ENCODE data around the gene TICRR.

Gene TICRR

DNA sequence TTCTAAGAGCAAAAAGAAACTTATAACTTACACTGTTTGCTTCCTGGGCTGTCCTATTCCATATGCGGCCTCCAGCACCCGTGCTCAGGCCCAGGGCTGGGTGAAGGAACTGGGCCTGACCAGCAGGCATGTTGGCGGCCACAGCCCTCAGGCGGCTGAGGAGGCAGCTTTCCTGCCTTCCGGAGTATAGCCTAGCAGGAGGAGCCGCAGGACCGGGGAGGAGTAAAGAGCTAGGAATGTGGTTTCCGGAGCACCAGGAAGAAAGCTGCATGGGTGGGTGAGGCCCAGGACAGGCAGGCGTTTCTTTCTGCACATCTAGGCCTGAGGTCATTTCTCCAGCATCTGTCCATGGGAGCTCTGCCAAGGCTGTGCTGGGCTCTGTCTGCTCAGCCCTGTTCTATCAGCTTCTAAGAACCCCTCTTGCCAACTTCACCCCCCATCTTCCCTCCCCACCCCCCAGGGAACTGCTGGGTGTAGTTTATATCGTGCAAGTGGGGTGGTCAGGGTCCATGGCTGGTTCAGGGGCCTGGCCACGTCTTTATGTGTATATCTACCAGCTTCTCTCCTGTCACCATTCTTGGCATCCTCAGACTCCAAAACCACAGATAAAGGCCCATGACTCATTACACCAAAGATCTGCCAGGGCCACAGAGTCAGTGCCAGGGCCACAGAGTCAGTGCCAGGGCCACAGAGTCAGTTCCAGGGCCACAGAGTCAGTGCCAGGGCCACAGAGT is 87.8 kb downstream of the TICRR start:
- ChIA-PET POLR2A (no interaction called here), CTCF (interaction anchor here (0.8 to 5.4 kb wide), 3 partner anchors 10 to 38 kb away, joined by 3 to 20 read pairs (median 6); no protein-coding TSS in a partner anchor)
- TF ChIP-seq, protein P1, sequence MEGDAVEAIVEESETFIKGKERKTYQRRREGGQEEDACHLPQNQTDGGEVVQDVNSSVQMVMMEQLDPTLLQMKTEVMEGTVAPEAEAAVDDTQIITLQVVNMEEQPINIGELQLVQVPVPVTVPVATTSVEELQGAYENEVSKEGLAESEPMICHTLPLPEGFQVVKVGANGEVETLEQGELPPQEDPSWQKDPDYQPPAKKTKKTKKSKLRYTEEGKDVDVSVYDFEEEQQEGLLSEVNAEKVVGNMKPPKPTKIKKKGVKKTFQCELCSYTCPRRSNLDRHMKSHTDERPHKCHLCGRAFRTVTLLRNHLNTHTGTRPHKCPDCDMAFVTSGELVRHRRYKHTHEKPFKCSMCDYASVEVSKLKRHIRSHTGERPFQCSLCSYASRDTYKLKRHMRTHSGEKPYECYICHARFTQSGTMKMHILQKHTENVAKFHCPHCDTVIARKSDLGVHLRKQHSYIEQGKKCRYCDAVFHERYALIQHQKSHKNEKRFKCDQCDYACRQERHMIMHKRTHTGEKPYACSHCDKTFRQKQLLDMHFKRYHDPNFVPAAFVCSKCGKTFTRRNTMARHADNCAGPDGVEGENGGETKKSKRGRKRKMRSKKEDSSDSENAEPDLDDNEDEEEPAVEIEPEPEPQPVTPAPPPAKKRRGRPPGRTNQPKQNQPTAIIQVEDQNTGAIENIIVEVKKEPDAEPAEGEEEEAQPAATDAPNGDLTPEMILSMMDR (IDR thresholded peaks at IDR 0.05; ENCODE audit: control extremely low read depth, extremely low read depth, low read depth, missing control alignments), result no peak
- no peak for DNase-seq (ENCODE audit: extremely low spot score)

DNA sequence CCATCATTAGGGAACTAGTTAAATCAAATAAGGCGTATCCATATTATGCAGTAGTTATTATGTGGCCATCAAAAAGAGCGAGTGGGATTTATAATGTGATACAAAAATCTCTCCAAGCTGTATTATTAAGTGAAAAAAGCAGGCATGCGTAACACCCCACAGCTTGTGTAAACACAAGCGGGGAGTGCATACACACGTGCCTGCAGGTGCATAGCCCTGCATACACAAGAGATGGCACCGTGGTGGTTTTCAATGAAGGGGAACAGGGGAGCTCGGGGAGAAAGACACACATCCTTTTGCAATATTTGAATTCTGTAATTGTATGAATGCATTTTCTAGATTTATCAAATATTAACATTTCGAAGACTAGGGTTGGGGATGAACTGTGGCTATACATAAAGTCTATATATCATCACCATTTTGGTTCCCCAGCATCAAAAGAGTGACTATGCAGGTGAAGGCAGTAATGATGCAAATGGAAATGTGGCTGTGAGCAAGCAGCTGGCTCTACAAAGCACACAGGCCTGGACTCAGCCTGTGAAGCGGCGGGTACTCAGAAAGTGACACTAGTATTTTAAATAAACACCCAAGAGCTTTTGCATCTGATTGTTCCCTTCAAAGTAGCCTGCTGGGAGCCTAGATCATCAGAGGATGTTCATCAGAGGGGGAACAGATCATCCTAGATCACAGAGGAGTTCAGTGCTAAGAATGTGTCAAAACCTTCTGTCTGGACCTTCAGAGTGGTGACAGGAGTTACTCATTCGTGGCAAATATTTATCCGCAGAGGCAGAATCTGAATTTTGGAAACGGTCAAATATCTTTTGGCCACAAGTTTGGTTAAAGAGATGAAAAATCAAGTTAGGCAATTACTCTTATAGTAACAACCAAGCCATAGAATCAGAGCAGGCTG is 89.4 kb downstream of the TICRR start:
- TF ChIP-seq, protein P1 (IDR thresholded peaks at IDR 0.05; ENCODE audit: control extremely low read depth, extremely low read depth, low read depth, missing control alignments), result no peak
- POLR2A ChIA-PET, result no interaction called here
- no peak for DNase-seq (ENCODE audit: extremely low spot score)
- CTCF ChIA-PET, result interaction anchor here (1.1 to 5.4 kb wide), 4 partner anchors 8 to 76 kb away, joined by 3 to 20 read pairs (median 4); no protein-coding TSS in a partner anchor

DNA sequence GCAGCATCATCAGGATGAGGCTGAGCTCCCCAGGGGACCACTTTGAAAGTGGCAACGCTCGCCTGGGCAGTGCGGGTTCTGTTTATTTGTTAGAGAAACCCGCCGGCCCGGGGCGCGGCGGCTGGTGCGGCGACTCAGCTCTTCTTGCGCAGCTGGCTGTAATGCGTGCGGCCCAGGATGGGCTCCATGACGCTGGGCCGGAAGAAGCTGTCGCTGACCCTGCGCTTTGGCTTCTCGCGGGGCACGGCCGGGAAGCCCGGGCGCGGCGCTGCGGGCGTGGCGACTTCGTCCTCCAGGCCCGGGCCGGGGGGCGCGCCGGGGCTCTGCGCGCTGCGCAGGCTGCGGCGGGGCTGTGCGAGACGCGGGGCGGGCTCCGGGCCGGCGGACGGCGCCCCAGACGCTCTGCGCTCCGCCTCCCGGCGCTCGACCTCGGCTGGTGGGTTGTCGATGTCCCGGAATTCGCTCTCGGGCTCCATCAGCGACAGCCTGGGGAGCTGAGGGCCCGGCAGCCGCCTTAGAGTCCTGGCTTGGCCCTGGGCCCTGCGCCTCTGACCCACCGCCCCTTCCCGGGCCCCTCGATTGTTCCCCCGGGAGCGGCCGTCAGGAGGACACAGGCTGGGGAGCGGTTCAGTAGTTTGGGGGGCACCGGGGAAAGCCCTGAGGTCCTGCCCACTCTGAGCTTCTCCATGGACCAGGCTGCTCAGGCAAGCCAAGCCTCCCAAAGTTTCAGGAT is 90.3 kb downstream of the TICRR start:
- ChIA-PET POLR2A (no interaction called here), CTCF (interaction anchor here (1.2 to 5.4 kb wide), 3 partner anchors 7 to 75 kb away, joined by 3 to 20 read pairs (median 5); no protein-coding TSS in a partner anchor)
- peak; percentile 58 for DNase-seq (ENCODE audit: extremely low spot score)

DNA sequence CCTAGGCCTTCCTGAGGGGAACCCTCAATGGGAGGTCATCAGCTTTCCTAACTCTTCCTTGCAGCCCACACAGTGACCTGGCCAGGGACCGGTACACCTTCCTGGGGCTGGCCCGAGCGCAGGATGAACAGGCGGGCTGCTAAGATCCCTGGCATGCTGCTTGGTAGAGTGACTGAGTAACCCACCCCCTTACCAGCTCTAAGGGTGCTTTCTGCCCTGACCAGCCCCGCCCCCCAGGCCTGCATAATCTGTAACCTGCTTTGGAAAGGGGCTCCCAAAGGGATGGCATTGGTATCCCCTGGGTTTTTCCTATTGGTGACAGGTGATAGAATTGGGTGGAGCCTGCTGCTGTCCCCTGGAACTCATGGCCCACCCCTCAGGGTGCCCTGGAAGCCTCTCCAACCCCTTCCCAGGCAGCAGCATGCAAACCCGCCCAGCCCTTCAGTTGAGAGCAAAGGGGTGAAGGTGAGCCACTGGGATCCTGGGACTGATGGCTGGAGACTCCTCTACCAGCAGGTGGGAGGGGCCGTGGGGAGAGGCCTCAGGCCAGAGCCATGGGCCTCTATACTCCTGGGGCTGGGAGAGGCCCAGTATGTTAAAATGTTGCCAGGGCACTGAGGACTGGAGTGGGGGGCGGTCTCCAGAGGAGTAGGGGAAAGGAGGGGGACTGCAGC is 91.1 kb downstream of the TICRR start:
- ChIA-PET POLR2A (no interaction called here), CTCF (interaction anchor here (1.2 to 5.4 kb wide), 2 partner anchors 6 to 74 kb away, joined by 3 to 20 read pairs; no protein-coding TSS in a partner anchor)
- peak; percentile 25 for DNase-seq (ENCODE audit: extremely low spot score)
- TF ChIP-seq, protein P1 (IDR thresholded peaks at IDR 0.05; ENCODE audit: control extremely low read depth, extremely low read depth, low read depth, missing control alignments), result no peak

More for the DNA sequence above, 90.3 kb downstream of the TICRR start:
- TF ChIP-seq, protein P1 (IDR thresholded peaks at IDR 0.05; ENCODE audit: control extremely low read depth, extremely low read depth, low read depth, missing control alignments), result no peak

DNA sequence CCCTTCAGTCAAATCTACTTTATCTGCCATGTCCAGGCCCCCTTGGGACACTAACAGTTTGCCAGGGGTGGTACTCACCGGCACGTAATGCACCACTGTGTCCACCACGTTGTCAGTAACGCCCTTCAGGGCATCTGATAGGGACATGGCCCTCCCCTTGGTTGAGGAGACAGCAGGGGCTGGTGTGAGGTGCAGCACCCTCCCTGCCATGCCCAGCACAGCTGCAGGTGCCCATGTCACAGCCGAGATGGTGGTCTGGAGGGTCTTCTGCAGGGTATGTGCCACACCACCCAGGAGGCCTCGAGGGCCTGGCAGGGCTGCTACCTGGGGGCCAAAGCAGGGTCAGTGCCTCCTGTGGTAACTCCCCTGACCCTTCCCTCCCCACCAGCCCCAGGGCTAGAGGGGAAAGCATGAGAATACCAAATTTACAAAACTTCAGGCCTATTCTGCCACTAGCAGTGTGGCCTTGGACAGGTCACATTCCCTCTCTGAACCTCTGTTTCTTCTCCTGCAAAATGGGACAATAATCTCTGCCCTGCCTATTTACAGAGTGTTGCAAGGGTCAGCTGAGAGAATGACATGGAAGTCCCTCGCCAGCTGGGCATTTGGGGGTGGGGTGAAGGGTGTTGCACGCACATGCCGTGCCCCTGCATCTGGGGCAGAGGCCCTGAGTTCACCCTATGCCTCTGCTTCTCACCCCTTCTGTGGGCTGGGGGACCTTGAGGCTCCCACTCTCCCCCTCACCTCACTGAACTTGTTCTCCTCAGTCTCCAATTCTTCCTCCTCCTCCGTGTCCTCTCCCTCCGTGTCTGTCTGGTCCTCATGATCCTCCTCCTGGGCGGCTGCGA is 91.8 kb downstream of the TICRR start:
- TF ChIP-seq, protein P1 (IDR thresholded peaks at IDR 0.05; ENCODE audit: control extremely low read depth, extremely low read depth, low read depth, missing control alignments), result no peak
- POLR2A ChIA-PET, result no interaction called here
- CTCF ChIA-PET, result interaction anchor here (1.2 to 1.7 kb wide), 2 partner anchors 9 to 21 kb away, joined by 3 to 6 read pairs; no protein-coding TSS in a partner anchor
- no peak for DNase-seq (ENCODE audit: extremely low spot score)

All from GM10248 (cell line).